ENCODE measurements around the gene TENM4. TPM values are rescaled to one million over a fixed set of nuclear protein-coding genes. Genes with fewer than 3 reads are reported as not detected.
A peak's percentile ranks its signal among the peaks of the same experiment; 100 is the strongest.

TENM4 gene
- total RNA-seq, 1 experiment from 2014 or later = not detected

DNA sequence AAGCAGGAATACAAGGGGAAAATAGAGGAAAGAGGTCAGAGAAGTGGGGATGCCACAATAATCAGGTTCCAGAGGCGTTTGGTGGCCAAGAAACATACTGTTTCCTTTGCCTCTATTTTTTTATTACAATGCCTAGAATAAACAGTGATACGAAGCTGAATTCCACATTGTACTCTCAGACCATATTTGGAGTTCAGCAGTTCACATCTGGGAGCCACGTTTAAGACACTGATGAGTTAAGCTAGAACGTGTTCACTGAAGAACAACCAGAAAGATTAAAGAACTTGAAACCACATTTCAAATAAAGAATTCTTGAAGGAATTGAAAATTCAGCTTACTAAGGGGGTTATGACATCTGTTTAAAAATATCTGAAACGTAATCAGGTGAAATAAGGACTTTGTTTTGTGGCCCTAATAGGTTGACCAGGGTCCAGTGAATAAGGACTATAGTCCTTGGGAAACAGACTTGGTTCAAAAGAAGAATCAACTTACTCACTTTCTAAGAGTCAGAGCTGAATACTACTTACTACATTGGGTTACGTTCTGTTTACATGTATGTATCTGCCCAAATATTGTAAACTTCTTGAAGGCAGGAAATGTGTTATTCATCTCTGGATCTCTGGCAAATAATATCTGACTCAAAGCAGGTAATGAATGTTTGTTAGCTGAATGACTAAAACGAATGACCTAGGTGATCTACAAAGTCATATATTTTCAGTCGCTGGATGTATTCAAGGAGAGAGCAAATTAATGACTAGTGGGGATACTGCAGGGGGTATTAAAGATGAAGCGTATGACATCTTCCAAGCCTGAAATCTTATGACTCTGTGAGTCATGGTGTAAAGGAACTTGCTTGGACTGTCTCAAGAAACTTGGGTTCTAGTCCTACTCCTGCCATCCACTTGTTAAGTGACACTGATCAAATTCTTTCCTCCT is 619.2 kb downstream of the TENM4 start:
- no peak for DNase-seq (ENCODE audit: low spot score)

DNA sequence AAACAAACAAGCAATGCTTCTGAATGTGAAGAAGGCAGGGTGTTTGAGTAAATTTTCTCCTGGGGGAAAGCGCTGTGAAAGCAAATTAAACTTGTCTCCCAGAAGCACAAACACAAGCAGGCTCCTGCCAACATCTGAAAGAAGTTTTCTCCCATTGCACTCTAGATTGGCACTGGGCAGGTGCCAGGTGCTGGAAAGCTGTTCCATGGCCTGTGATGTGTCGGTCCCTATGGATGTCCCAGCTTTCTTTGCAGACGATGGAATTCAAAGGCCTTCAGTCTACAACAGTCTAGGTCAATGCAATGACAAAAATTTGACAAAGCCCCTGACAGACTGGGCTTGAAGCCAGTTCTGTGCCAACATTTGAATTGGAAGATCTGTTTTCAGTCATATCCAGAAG is 620.1 kb downstream of the TENM4 start:
- DNase-seq (ENCODE audit: low spot score) = no peak

DNA sequence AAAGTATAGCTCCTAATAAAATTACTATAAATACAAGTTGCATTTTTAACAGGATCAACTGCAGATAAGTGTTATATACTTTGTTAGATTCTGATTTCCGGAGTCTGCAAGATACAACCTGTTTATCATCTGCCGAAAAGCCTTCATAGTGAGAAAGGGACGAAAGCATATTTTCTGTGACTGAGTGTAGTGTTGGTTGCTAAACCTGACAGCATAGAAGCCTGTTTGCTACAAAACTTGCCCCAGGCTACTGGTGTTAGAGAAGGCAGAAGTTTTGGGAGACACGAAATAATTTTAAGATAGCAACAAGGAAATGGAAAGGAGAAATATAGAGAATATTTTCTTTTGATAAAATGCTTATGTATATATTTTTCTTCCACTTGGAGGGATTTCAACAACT is 622.6 kb downstream of the TENM4 start:
- DNase-seq (ENCODE audit: low spot score) = no peak

DNA sequence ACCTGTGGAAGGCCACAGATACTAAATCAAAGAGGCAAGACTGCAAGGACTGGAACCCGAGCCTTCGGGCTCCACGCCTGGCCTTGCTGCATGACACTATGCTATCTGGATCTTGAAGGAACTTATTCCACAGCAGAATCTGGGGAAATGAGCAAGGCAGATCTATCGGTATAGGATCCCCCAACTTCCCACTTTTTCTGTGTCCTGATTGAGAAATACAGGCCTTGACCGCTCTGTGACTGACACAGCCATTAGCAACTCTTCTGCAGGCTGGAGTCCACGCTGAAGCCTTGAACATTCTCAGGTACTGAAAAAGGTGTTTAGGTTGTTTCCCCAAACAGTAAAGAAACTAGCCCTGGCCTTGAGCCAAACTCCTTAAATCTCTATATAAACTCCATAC is 625.0 kb downstream of the TENM4 start:
- DNase-seq (ENCODE audit: low spot score) = no peak

DNA sequence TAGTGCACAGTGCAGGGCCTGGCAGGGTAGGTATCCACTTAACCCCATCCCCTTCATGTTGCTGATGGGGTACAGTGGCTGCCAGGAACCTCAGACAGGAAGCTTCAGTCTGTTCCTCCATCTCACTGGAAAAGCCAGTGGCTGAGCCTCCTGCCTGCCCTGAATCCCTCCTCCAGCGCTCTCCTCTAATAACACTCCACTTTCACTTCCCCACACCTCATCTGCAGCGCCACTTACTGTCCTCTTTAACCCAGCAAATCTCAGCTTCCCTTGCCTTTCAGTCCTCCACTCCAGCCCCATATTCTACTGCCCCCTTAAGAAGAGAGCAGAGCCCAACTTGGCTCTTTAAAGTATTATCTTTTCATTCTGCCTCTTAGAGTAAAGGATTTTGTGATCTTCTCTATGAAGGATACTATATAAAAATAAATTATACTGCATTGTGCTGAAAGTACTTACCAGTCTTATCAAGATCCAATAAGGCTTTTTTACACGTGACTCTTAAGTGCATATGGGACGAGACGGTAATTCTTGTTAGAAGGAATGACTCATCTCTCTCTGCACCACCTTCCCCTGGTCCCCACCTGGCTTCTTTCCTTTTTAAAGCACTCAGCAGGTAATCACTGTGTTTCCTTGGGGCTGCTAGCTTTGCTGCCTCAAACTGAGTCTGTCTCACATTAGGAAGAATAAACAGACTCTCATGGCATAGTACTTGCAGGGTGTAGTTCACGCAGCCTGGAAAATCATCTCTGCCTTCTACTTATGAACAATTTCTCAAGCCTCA is 628.1 kb downstream of the TENM4 start:
- DNase-seq (ENCODE audit: low spot score) = no peak

DNA sequence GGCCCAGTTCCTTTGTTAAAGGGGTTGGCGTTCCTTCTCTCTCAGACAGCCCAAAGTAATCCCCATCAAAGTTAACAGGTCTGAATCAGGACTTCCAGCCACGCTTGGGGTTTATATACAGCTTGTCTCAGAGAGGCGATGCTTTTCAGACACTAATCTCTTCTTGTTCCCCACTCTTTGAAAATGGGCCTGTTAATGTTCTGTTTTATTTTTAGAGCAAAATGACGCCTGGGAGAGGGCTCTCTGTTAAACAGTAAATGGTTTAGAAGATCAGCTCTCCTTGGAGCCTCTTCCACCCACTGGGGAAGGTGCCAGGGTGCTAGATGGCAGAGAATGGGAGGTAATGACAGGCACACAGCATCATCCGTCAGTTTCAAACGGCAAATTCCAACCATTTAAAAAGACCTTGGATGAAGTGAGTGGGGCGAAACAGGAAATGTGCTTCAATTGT is 630.2 kb downstream of the TENM4 start:
- DNase-seq (ENCODE audit: low spot score) = no peak

DNA sequence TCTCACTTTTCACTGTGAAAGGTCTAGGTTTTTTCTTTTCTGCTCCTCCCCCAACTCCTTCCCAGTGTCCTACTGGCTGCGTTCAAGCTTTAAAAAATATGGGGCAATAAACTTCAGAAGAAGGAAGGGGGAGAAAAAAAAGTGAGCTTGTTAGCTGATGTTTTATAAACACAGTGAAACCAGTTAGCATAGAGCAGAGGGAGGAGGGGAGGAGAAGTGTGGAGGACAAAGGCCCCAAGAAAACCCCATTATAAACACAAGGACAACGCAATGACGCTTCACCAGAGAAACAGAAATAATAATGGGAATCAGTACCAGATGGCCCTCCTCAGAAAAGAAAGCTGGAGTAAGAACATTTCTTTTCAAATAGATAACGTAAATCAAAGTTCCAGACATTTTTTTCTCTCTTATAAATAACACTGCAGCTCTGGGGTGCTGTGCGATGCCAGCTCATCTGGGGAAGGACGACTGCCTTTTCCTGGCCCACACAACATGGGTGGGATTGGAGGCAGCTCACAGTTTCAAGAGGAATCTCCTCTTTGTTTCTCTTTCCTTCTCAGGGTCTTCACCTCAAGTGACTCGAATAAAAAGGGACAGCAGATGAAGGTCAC is 630.8 kb downstream of the TENM4 start:
- DNase-seq (ENCODE audit: low spot score) = no peak

DNA sequence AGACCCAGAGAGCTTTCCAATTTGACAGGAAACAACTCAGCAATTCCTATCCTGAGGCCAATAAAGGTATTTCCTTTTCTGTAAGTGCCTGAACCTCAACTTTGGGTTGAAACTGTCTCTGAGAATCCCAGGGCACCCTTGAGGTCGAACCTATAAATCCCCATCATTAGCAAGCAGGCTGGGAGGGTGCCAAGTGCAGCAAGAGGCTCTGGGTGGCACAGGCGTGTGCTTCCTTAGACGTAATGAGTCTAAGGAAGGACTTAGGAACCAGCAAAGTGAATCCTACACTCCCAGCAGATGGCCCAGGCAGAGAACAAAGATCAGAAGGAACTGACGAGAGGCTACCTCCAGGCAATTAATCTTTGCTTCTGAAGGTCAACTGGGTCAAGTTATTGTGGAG is 631.9 kb downstream of the TENM4 start:
- no peak for DNase-seq (ENCODE audit: low spot score)

DNA sequence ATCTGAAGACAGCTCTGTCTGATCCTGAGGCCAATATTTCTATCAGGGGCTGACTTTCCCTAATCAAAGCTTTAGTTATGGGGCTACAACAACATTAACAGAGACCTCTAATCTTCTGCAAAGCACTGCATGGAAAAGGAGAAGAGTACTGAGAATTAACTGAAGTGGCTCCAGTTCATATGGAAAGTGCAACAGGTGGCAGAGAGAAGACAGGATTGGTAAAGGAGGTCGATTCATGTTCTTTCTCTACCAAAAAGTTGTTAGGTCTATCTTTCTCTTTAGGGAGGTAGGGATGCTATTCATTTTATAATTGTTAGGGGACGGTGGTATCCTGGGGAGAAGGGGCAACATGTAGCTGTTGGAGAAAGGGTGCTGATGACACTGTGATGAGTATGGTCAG is 633.5 kb downstream of the TENM4 start:
- DNase-seq (ENCODE audit: low spot score) = no peak

DNA sequence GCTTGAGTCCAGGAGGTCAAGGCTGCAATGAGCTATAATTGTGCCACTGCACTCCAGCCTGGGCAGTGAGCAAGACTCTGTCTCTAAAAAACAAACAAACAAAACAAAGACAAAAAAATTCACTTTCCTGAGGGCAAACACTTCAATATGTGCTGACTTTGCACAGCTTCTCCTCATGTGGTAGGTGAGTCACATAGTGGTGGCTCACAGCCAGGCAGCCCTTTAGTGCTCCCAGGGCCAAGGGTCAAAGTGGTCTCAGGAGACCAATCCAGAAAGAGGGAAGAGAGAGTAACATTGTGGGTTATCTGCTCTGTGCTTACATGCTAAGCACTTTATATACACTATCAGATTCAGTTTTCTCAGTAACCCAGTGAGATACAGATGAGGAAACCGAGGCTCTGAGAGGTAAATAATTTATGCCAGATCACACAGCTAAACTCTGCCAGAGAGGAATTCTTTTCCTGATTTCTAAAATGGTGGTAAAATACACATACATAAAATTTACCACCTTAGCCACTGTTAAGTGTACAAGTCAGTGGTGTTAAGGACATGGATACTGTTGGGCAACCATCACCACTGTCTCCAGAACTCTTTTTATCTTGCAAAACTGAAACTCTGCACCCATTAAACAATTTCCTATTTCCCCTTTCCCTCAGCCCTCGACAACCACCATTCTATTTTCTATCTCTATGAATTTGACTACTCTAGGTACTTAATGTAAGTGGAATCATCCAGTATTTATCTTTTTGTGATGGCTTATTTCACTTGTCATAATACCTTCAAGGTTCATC is 634.4 kb downstream of the TENM4 start:
- DNase-seq (ENCODE audit: low spot score) = no peak

DNA sequence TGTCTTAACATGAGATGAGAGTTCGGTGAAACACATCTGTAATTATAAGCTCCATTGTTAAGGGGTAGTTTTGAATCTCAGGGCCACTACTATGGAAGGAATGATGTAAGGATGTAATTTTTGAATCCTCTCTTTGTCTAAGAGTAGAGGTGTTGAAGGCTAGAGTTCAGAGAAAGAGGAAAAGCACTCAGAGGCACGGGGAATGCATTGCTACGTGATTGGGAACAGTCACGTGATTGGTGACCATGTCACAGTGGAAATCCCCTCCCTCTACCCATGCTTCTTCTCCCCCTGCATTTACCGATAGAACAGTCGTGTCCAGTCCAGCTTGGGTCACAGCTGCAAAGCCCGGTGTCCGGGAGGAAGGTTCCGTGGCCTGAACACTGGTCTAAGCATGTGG is 635.8 kb downstream of the TENM4 start:
- no peak for DNase-seq (ENCODE audit: low spot score)

DNA sequence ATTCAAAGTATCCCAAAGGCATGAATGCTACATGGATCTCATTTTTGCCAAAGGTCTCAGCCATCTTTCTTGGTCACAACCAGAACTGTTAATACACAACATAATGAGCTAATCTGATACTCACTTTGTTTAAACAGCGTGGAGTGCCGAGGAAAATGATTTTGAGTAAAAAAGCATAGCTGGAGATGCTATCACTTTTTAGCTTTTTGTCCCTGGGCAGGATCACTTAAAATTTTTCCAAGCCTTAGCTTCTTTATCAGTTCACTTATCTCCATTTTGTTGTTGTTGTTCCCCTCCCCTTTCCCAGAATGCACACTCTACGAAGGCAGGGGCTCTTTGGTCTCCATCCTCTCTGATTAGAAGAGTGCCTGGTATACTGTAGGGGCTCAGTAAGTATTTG is 636.8 kb downstream of the TENM4 start:
- DNase-seq (ENCODE audit: low spot score) = no peak

DNA sequence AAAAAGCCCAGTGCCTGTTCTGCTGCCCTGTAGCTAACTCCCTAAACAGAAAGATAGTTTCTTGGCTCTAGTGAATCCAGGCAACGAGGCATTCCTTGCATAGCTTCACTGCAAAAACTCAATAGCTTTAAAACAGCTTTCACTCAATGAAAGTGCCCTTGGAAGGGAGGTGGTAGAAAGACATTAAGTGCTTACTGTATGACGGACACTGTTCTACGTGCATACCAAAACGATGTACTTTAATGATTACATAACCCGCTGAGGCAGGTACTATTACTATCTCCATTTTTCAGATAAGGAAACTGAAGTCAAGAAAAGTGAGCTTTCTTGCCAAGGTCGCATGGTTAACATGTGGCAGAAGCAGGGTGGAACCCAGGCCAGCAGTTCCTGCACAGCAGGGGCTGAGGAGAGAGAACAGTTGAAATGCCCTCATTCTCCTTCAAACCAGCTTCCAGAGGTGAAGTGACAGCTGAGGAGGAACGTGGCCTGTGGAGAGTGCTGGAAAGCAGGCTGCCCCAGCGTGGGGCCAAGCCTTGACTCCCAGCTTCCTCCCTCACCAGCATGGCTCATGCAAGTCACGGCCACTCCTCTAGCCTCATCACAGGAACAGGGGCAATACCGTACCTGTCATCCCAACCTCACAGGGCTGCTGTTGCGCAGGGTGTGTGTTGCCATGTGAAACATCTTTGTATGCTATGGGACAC is 638.6 kb downstream of the TENM4 start:
- DNase-seq (ENCODE audit: low spot score) = no peak

DNA sequence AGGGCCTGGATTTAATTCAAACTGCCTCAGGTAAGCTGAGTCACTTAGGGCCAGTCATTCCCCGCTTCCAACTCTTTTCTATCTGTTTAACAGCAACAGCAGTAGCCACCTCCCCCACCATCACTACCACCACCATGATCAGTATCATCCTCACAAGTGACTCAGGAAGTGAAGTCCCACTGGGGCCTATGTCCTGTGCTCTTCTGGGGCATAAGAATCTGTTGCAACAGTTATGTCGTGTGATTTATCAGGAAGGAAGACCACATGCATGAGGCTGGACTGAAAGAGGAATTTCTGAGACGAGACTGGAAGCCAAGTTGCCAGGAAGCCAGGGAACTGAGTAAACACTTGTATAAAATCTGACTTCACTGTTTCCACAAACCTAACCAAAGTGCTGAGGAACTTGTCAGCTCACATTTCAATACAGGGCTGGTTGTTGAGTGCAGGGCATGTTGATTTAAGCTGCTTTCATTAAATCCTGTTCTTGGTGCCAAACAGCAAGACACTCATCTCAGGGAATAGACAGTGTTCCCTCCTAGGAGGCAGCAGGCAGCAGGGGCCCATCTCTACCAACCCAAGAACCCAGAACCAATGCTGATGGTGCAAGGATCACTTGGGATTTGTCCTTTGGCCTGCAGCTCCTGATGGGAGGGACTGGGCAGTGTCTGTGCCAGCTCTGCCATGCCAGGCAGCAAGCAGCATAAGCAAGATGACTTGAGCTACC is 639.5 kb downstream of the TENM4 start:
- DNase-seq (ENCODE audit: low spot score) = no peak

DNA sequence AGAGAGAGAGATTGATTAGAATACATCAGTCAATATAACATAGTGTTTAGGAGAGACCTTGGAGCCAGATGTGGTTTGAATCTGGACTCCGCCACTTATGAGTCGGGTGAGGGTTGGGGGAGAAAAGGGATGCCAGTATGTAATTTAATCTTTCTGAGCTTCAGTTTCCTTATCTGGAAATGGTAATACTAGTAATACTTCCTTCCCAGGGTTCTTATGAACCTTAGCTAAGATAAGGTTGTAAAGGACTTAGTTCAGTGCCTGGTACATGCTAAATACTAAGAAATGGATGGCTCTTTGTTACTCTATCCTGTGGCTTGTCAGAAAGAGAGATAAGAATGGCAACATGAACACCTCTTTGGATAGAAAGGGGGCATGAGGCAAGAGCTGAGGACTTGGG is 640.1 kb downstream of the TENM4 start:
- no peak for DNase-seq (ENCODE audit: low spot score)

DNA sequence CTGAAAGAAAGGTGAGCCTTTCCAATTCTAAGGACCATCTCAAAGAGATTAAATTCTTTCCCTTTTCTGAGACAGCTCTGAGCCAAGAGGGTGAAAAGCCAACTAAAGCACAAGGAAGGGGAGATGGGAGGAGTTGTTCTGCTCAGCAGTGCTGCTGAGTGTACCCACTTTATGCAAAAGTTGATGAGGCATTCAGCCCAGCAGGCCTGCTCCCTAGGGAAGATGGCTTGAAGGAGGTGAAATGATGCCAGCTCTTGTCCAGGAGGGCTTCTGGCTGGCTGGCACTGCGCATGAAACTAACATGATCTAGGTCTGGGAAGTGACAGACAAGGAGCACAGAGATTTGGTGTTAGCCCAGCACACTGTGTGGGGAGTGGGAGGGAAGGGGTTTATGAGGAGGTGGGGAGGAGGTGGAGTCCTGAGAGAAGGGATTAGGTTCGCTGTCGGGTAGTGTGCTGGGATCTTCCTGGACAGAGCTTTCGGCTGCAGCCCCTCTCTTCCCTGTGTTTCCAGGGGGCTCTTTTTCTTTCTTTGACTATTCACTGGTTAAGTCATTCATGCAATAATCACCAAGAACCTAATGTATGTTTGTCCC is 640.6 kb downstream of the TENM4 start:
- no peak for DNase-seq (ENCODE audit: low spot score)

DNA sequence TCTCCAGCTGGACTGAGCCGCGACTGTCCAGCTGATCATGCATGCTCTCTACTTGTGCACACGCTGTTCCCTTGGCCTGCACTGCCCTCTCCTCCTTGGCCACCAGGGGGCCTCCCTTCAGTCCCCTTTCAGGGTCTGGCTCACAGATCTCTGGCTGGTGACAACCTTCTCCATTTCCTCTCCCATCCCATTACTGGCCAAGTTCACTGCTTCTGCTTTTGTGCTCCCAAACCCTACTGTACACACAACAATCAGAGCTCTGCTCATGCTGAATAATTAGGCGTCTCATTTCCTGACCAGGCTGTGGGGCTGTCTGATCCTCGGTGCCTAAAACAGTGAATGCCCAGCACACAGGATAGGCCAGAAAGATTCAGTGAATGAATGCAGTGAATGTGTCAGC is 642.2 kb downstream of the TENM4 start:
- peak; percentile 71 for DNase-seq (ENCODE audit: low spot score)

DNA sequence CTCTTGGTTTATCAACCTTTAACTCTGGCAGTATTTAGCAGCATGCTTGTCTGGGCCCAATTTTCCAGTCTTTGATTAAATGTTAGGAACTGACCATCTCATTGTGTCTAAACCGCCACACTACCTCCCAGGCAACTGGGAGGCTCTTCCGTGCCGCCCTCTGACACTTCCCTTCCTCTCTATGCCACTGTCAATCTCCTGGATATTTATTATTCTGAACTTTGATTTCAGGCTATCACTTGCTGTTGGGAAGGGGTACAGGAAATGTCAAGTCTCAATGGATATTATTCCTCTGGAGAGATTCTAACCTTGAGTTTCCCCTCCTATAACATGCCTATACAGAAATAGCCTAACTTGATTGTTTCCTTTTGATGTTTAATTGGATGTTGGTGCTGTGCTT is 643.3 kb downstream of the TENM4 start:
- DNase-seq (ENCODE audit: low spot score) = no peak

DNA sequence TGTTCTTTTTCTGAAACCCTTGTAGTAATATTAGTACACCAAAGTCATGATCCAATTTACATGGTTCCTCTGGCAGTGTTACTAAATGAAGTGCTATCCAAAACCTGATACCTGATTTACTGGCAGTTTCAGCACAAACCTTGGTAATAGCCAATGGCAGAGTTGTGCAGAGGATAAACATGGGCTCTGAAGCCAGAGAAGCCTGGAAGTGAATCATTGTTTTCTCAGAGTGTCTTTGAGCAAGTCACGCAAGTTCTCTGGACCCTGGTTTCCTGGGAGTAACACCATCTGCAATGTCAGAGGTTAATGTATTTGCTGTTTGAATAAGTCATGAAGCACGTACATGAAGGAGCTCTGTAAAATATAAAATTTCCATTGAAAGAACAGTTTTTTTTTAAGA is 643.9 kb downstream of the TENM4 start:
- no peak for DNase-seq (ENCODE audit: low spot score)
